DOHH2 (cell line): ENCODE results near the gene ANKRD9.

Experiments used
- H3F3A ChIP-seq: fragments of 200-600 bp; sonication (generic), shearing (Covaris generic); 2 replicates; pipeline ENCODE4 v1.6.0; 2016; ENCODE audit warnings: antibody characterized with exemption, mild to moderate bottlenecking; ENCODE audit not compliant: control insufficient read depth, insufficient read depth
- H3K27ac ChIP-seq: fragments of 200-600 bp; sonication (generic); 2 replicates; pipeline ENCODE4 v1.5.1; 2014; ENCODE audit warnings: low read depth, mild to moderate bottlenecking, low read length, moderate library complexity
- H3K27me3 ChIP-seq: fragments of 200-600 bp; sonication (generic); 2 replicates; pipeline ENCODE4 v1.6.1; 2014; ENCODE audit warnings: mild to moderate bottlenecking, low read length, mixed read lengths; ENCODE audit not compliant: control insufficient read depth
- H3K36me3 ChIP-seq: fragments of 200-600 bp; sonication (generic); 2 replicates; pipeline ENCODE4 v1.6.1; 2014; ENCODE audit warnings: mild to moderate bottlenecking, low read length, moderate library complexity, mixed read lengths; ENCODE audit not compliant: control insufficient read depth
- H3K4me1 ChIP-seq: fragments of 200-600 bp; sonication (generic); 2 replicates; pipeline ENCODE4 v1.6.1; 2014; ENCODE audit warnings: mild to moderate bottlenecking, low read length, mixed read lengths; ENCODE audit not compliant: control insufficient read depth
- H3K4me2 ChIP-seq: fragments of 200-600 bp; sonication (generic); 2 replicates; pipeline ENCODE4 v1.6.0; 2014; ENCODE audit warnings: mild to moderate bottlenecking, low read length, moderate library complexity
- H3K4me3 ChIP-seq: fragments of 200-600 bp; sonication (generic); 2 replicates; pipeline ENCODE4 v1.5.1; 2014; ENCODE audit warnings: mild to moderate bottlenecking, low read length, mixed read lengths
- H3K79me2 ChIP-seq: fragments of 200-600 bp; sonication (generic); 2 replicates; pipeline ENCODE4 v1.6.1; 2014; ENCODE audit warnings: mild to moderate bottlenecking, low read length, mixed read lengths; ENCODE audit not compliant: control insufficient read depth
- H3K9me2 ChIP-seq: fragments of 200-600 bp; sonication (generic); replicated peaks from 2 replicates; pipeline ENCODE4 v1.6.1; 2014; ENCODE audit warnings: mild to moderate bottlenecking, low read length, mixed read lengths; ENCODE audit not compliant: control insufficient read depth
- H3K9me3 ChIP-seq: fragments of 200-600 bp; sonication (generic); 2 replicates; pipeline ENCODE4 v1.6.1; 2014; ENCODE audit warnings: antibody characterized with exemption, low read length, mixed read lengths; ENCODE audit not compliant: control insufficient read depth, insufficient read depth
- H4K20me1 ChIP-seq: fragments of 200-600 bp; sonication (generic); 2 replicates; pipeline ENCODE4 v1.6.0; 2014; ENCODE audit warnings: low read depth, mild to moderate bottlenecking, antibody characterized with exemption, low read length, moderate library complexity; ENCODE audit not compliant: control insufficient read depth, insufficient read depth
- EZH2phosphoT487 ChIP-seq: fragments of 200-600 bp; sonication (generic); IDR thresholded peaks from 2 replicates; pipeline ENCODE4 v1.6.1; 2017; ENCODE audit warnings: borderline replicate concordance, mild to moderate bottlenecking, antibody characterized with exemption, low read length, moderate library complexity, mixed read lengths
- TF ChIP-seq, protein P1 (sequence below): fragments of 200-600 bp; sonication (generic); IDR thresholded peaks from one replicate; pipeline ENCODE4 v1.5.1; 2014; ENCODE audit warnings: antibody characterized with exemption, mild to moderate bottlenecking, low read depth, low read length; ENCODE audit not compliant: poor library complexity, severe bottlenecking

Gene ANKRD9

GRCh38 chr14:102481791-102482238 is 27.8 kb downstream of the ANKRD9 start:
- no peak overlapping the region for H3K4me2 ChIP-seq
- TF ChIP-seq EZH2phosphoT487 = no peak
- TF ChIP-seq, protein P1, sequence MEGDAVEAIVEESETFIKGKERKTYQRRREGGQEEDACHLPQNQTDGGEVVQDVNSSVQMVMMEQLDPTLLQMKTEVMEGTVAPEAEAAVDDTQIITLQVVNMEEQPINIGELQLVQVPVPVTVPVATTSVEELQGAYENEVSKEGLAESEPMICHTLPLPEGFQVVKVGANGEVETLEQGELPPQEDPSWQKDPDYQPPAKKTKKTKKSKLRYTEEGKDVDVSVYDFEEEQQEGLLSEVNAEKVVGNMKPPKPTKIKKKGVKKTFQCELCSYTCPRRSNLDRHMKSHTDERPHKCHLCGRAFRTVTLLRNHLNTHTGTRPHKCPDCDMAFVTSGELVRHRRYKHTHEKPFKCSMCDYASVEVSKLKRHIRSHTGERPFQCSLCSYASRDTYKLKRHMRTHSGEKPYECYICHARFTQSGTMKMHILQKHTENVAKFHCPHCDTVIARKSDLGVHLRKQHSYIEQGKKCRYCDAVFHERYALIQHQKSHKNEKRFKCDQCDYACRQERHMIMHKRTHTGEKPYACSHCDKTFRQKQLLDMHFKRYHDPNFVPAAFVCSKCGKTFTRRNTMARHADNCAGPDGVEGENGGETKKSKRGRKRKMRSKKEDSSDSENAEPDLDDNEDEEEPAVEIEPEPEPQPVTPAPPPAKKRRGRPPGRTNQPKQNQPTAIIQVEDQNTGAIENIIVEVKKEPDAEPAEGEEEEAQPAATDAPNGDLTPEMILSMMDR = no peak

DNA sequence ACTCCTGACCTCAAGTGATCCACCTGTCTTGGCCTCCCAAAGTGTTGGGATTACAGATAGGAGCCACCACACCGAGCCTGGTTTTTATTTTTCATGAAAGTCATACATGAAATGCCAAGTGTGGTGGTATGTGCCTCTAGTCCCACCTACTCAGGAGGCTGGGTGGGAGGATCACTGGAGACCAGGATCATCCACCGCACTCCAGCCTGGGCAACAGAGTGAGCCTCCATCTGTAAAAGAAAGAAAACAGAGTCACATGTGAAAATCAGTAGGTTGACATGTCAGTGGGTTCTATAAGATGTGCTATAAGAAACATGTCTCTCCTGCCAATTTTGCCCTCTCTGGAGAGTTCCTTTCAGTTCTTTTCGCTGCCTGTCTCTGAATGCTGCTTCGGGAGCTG is 28.2 kb downstream of the ANKRD9 start:
- H3K4me2 ChIP-seq = no peak overlapping the region
- H3K27me3 ChIP-seq = no peaks in the 10 kb centered on the region
- H3K9me2 ChIP-seq = no peaks in the 10 kb centered on the region
- H3K27ac ChIP-seq = no peak overlapping the region
- TF ChIP-seq, protein P1 = no peak
- TF ChIP-seq EZH2phosphoT487 = no peak
- H3K4me1 ChIP-seq = no peaks in the 10 kb centered on the region
- no peak overlapping the region for H3K4me3 ChIP-seq
- no peaks in the 10 kb centered on the region for H3K9me3 ChIP-seq
- no peaks in the 10 kb centered on the region for H3F3A ChIP-seq
- no peaks in the 10 kb centered on the region for H4K20me1 ChIP-seq
- H3K36me3 ChIP-seq = no peaks in the 10 kb centered on the region
- no peaks in the 10 kb centered on the region for H3K79me2 ChIP-seq

More at GRCh38 chr14:102481791-102482238, 27.8 kb downstream of the ANKRD9 start:
- H3K27me3 ChIP-seq = no peaks in the 10 kb centered on the region
- no peaks in the 10 kb centered on the region for H3K4me1 ChIP-seq
- H4K20me1 ChIP-seq = no peaks in the 10 kb centered on the region
- H3K79me2 ChIP-seq = no peaks in the 10 kb centered on the region
- H3F3A ChIP-seq = no peaks in the 10 kb centered on the region
- H3K36me3 ChIP-seq = no peaks in the 10 kb centered on the region
- H3K9me3 ChIP-seq = no peaks in the 10 kb centered on the region
- no peak overlapping the region for H3K4me3 ChIP-seq
- no peak overlapping the region for H3K27ac ChIP-seq
- H3K9me2 ChIP-seq = no peaks in the 10 kb centered on the region

GRCh38 chr14:102479777-102480176 is 29.8 kb downstream of the ANKRD9 start:
- H3K36me3 ChIP-seq = no peaks in the 10 kb centered on the region
- no peaks in the 10 kb centered on the region for H3K27me3 ChIP-seq
- no peaks in the 10 kb centered on the region for H3K4me1 ChIP-seq
- H3K27ac ChIP-seq = no peak overlapping the region
- no peaks in the 10 kb centered on the region for H3K9me3 ChIP-seq
- TF ChIP-seq EZH2phosphoT487 = no peak
- TF ChIP-seq, protein P1 = no peak
- no peaks in the 10 kb centered on the region for H3K9me2 ChIP-seq
- H3K79me2 ChIP-seq = no peaks in the 10 kb centered on the region
- no peaks in the 10 kb centered on the region for H3F3A ChIP-seq
- no peak overlapping the region for H3K4me3 ChIP-seq
- no peaks in the 10 kb centered on the region for H4K20me1 ChIP-seq
- H3K4me2 ChIP-seq = no peak overlapping the region

DNA sequence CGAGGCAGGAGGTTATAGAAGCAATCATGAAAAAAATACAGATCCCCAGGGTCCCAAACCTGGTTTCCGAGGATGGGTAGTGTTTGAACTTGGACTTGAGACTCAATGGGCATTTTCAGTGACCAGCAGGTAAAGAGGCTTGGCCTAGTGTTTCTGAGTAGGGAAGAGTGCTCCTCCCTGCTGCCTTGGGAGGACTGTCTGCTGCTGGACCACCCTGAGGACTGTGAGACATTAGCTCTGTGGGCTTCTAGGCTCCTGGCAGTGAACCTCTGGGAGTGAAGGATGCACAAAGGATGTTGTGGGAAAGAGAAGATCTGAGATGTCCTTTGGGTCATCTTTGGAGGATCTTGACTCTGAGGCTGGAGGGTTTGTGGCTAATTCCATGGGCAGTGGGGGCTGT is 30.5 kb downstream of the ANKRD9 start:
- Histone ChIP-seq H3K9me2 (no peaks in the 10 kb centered on the region), H3F3A (no peaks in the 10 kb centered on the region), H4K20me1 (no peaks in the 10 kb centered on the region), H3K36me3 (no peaks in the 10 kb centered on the region), H3K4me2 (no peak overlapping the region), H3K27ac (no peak overlapping the region), H3K79me2 (no peaks in the 10 kb centered on the region), H3K4me1 (no peaks in the 10 kb centered on the region), H3K9me3 (no peaks in the 10 kb centered on the region), H3K4me3 (no peak overlapping the region), H3K27me3 (no peaks in the 10 kb centered on the region)
- no peak for TF ChIP-seq EZH2phosphoT487
- TF ChIP-seq, protein P1 = no peak
